HAP-1 (cell line): Measurements from ENCODE around the gene GRM7.

ENCODE experiments used
- DNase-seq, 2 experiments: peaks; one replicate each; pipeline ENCODE4 v3.0.0-alpha.2; 2016 to 2020; ENCODE audit warnings: low spot score in 2 of 2
- H3K27me3 ChIP-seq: fragments of 250-450 bp; sonication (Bioruptor Pico); 2 replicates; pipeline ENCODE4 v1.5.1; 2020; ENCODE audit warnings: low read depth, mild to moderate bottlenecking, moderate library complexity
- H3K36me3 ChIP-seq: fragments of 250-450 bp; sonication (Bioruptor Pico); replicated peaks from 2 replicates; pipeline ENCODE4 v1.5.1; 2020; ENCODE audit warnings: mild to moderate bottlenecking
- H3K4me1 ChIP-seq: fragments of 250-450 bp; sonication (Bioruptor Pico); 2 replicates; pipeline ENCODE4 v1.5.1; 2020; ENCODE audit warnings: mild to moderate bottlenecking
- H3K4me3 ChIP-seq: fragments of 250-450 bp; sonication (Bioruptor Pico); 2 replicates; pipeline ENCODE4 v1.5.1; 2020; ENCODE audit warnings: mild to moderate bottlenecking, moderate library complexity
- H3K9me3 ChIP-seq: fragments of 250-450 bp; sonication (Bioruptor Pico); 2 replicates; pipeline ENCODE4 v1.5.1; 2020; ENCODE audit warnings: mild to moderate bottlenecking, moderate library complexity
- in situ Hi-C: fragments of 300-500 bp; cut with MboI; formaldehyde crosslinking; loops from 3 replicates; pipeline ENCODE4 v1.14.3; 2020; ENCODE audit warnings: low sequenced_read_pairs, inconsistent platforms, mixed read lengths

Gene GRM7

DNA sequence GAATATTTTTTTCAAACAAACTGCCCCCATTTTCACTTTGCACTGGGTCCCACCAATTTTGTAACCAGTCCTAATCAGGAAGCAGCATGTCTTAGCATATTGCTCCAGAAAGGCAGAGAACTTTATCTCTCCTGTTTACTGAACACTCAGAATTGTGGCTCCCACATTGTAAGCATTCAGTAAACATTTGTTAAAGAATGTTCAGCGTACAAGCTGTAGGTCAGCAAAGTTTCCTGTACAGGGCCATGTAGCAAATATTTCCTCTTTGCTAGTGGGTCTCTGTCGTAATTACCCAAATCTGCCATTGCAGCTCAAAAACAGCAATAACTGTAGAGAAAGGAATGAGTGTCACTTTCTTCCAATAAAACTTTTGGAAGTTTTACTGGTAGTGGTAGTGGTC lies 393.3 kb downstream of the GRM7 start:
- DNase-seq: no peak
- H3K4me3 ChIP-seq: no peak overlapping the region
- no peaks in the 10 kb centered on the region for H3K4me1 ChIP-seq
- H3K36me3 ChIP-seq: no peaks in the 10 kb centered on the region
- no peaks in the 10 kb centered on the region for H3K9me3 ChIP-seq
- in situ Hi-C loops: no loop called here
- no peaks in the 10 kb centered on the region for H3K27me3 ChIP-seq

DNA sequence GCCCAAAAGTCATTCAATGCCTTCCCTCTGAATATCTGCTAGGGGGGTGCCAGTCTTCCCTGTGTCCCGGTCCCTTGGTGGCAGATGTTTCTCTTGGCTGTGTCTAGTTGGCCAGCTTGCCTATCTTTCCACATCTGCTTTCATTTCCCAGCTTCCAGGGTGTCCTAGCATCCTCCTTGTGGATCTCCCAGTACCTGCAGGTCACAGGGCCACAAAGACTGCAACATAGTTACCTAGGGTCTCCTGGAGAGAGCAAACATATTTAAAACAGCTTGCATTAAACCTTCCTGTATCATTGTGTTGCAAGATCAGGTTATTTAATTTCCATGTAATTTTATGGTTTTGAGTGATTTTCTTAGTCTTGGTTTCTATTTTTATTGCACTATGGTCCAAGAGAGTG lies 400.1 kb downstream of the GRM7 start:
- Histone ChIP-seq H3K9me3 (no peaks in the 10 kb centered on the region), H3K27me3 (no peaks in the 10 kb centered on the region), H3K4me3 (no peak overlapping the region), H3K36me3 (no peaks in the 10 kb centered on the region), H3K4me1 (no peaks in the 10 kb centered on the region)
- DNase-seq: no peak
- in situ Hi-C loops: no loop called here

DNA sequence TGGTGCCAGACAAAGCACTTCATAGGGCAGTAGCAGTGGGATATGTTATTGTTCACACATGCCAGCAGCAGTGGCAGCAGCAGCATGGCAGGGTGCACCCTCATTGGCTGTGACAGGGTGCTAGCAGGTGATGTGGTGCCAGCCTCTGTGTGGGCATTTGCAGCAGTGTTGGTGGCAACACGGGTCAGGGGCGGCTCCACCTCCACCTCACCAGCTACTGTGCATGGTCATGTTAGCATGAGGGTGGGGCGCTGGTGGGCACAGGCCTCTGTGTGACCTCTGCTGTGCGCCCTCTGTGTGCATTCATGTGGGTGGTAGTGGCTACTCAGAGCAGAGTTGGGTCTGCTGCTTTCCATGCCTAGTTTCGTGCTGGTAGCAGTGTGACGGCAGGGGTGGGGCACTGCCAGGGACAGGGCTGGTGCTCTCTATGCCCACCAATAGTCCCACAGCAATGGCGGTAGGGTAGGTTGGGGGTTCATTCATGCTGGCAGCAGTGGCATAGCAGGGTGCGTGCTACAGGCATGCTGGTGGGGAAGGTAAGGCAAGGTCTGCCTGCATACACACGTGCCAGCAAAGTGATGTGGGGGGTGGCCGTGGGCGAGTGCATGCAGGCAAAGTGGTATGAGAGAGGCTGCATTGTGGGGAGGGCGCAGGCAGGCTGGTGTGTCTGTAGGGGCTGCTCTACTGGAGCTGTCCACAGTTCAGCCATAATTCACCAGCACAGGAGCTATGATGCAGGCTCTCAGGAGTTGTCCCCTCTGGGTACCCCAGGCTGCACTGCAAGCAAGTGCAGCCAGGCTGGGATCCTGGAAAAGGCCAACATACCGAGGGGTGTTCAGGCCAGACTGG lies 402.7 kb downstream of the GRM7 start:
- in situ Hi-C loops: no loop called here

DNA sequence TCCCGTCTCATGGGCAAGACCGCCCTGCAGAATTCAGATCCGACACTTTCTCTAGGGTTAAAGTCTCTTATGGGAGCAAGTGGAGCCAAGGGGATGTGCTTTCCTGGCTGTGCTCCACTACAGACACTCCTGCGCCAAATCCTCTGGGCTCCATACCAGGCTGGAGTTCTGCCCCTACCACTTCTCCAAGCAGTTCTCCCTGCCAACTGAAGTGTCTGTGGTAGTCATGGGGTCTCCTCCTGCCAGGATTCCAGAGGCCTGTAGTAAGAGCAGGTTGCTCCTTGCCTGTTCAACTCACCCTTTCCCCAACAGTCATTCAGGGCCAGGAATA lies 403.2 kb downstream of the GRM7 start:
- no peaks in the 10 kb centered on the region for H3K9me3 ChIP-seq
- H3K4me1 ChIP-seq: no peaks in the 10 kb centered on the region
- H3K4me3 ChIP-seq: no peak overlapping the region
- H3K36me3 ChIP-seq: no peaks in the 10 kb centered on the region
- no peaks in the 10 kb centered on the region for H3K27me3 ChIP-seq
- in situ Hi-C loops: no loop called here
- DNase-seq: no peak

More for the DNA sequence above, 402.7 kb downstream of the GRM7 start:
- no peak overlapping the region for H3K4me3 ChIP-seq
- H3K27me3 ChIP-seq: no peaks in the 10 kb centered on the region
- no peak for DNase-seq
- H3K4me1 ChIP-seq: no peaks in the 10 kb centered on the region
- no peaks in the 10 kb centered on the region for H3K9me3 ChIP-seq
- H3K36me3 ChIP-seq: no peaks in the 10 kb centered on the region

DNA sequence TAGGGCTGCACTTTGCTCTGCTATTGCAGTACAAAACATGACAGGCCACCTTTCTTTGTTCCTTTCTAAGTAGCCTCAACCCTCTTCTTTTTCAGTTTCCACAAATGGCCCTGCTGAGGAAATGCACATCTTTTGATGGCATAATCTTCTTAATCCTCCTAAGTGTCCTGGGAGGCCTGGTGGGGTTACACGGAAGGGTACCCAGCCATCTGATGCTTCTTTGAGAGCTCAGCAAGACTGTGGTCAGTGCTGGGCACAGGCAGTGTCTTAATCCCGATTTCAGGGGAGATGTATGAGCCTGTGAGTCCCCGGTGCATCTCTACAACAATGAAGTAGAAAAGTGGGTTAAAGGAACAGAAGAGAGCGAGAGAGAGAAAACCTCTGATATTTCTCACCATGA lies 404.8 kb downstream of the GRM7 start:
- no peak for DNase-seq
- H3K9me3 ChIP-seq: no peaks in the 10 kb centered on the region

DNA sequence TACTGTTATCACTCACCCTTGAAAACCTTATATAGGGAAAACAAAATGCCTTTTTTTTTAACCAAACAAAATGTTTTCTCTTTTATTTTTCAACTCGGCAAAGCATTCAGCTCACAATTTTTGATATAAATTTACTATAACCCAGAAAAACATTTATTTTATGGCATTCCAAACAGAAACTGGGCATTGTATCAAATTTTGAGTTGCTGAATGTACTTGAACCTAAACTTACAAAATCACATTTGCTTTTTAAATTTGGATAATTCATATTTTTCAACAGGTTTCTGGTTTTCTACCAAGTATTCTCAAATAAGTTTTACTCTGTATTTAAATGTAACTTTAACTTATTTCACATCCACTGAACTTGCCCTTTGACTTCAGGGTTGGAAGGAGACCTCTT lies 405.6 kb downstream of the GRM7 start:
- no peak for DNase-seq
- H3K36me3 ChIP-seq: no peaks in the 10 kb centered on the region
- H3K9me3 ChIP-seq: no peaks in the 10 kb centered on the region
- no peak overlapping the region for H3K4me3 ChIP-seq
- H3K27me3 ChIP-seq: no peaks in the 10 kb centered on the region
- no peaks in the 10 kb centered on the region for H3K4me1 ChIP-seq
- in situ Hi-C loops: no loop called here

More for the DNA sequence above, 404.8 kb downstream of the GRM7 start:
- no peaks in the 10 kb centered on the region for H3K4me1 ChIP-seq
- no peak overlapping the region for H3K4me3 ChIP-seq
- in situ Hi-C loops: no loop called here
- H3K27me3 ChIP-seq: no peaks in the 10 kb centered on the region
- no peaks in the 10 kb centered on the region for H3K36me3 ChIP-seq

DNA sequence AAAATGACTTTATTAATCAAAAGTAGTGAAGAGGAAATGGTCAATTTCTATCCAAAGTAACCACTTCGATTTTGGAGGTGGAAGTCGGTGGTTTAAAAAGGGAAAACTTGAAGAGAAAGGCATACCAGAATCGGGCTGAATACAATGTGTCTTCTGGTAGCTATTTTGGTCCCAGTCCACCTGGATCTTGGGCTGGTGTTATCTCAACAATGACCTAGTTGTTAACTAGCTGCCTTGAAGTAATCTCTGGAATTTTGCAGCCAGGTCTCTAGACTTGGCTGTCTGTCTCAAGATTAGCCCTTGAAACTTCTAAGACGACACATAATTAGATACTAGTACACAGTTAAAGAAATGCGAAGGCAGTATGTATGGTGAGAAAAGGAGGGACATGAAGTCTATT lies 409.8 kb downstream of the GRM7 start:
- no peaks in the 10 kb centered on the region for H3K36me3 ChIP-seq
- in situ Hi-C loops: no loop called here
- H3K4me1 ChIP-seq: no peaks in the 10 kb centered on the region
- H3K9me3 ChIP-seq: no peaks in the 10 kb centered on the region
- no peaks in the 10 kb centered on the region for H3K27me3 ChIP-seq
- no peak overlapping the region for H3K4me3 ChIP-seq
- no peak for DNase-seq

DNA sequence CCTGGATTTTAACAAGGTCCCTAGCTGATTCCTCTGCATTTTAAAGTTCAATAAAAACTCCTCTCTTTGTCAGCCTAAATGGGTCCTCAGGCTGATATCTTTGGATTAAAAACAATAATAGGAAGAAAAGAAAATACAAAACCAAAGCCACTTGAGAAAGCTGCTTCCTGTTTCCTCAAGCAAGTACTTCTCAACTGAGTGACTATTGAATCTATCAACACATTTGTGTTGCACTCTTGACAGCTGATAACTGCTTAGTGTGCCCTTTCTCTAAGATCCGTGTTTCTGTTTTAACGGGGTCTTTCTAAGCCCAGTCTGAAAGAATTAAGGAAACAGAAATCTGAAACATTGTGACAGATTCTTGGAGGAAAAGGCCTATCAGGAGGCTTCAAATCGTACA lies 410.7 kb downstream of the GRM7 start:
- Histone ChIP-seq H3K36me3 (no peaks in the 10 kb centered on the region), H3K4me3 (no peak overlapping the region), H3K4me1 (no peaks in the 10 kb centered on the region), H3K27me3 (no peaks in the 10 kb centered on the region), H3K9me3 (no peaks in the 10 kb centered on the region)
- in situ Hi-C loops: no loop called here
- no peak for DNase-seq

DNA sequence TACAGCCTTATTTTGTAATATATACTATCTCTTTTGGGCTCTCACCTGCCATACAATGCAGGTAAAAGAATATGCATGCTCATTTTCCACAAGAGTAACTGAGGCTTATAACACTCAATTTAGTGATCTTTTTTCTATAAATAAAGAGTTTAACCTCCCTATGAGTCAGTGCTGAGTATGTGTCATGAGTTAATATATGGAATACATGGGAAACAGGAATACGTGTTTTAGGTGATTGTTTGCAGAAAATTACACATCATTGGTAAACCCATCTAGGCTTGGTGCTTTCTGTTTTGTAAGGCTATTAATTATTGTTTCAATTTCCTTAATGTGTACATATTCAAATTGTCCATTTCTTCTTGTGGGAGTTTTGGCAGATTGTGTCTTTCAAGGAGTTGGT lies 411.3 kb downstream of the GRM7 start:
- in situ Hi-C loops: no loop called here
- no peaks in the 10 kb centered on the region for H3K27me3 ChIP-seq
- no peak for DNase-seq
- H3K4me3 ChIP-seq: no peak overlapping the region
- no peaks in the 10 kb centered on the region for H3K36me3 ChIP-seq
- H3K9me3 ChIP-seq: no peaks in the 10 kb centered on the region
- H3K4me1 ChIP-seq: no peaks in the 10 kb centered on the region

DNA sequence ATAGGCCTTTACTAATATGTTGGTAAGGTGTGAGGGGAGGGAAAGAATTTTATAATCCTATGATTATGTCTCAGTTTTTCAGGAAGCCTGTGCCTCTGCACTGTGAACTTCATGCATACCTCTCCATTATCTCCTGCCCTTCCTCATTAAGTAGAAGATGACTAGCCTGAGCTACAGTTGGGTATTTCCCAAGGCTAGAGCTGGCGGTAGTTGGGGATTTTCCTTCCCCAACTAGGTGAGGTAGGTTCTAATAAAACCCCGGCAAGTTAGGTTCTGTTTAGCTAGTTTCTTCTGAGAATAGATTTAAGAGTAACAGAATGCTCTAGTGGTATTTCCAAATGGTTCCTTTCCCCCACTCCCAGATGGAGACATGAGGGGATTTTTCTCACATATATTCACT lies 414.5 kb downstream of the GRM7 start:
- in situ Hi-C loops: no loop called here

DNA sequence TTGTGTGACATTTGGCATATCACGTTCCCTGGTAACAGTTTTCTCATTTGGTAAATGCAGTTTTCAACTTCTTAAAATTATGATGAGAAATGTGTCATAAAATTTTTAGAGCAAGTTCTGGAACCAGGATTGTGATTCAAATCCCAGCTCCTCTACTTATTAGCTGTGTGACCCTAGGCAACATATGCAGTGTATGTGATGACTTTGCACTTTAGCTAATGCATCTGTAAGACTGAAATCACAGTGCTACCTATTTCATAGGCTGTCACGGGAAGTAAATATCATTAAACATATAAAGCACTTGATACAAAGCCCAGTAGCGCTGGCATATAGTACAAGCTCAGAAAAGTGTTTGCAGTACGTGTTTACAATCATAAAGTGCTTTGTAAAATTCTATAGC lies 419.4 kb downstream of the GRM7 start:
- H3K4me1 ChIP-seq: no peaks in the 10 kb centered on the region
- H3K27me3 ChIP-seq: no peaks in the 10 kb centered on the region
- H3K4me3 ChIP-seq: no peak overlapping the region
- in situ Hi-C loops: no loop called here
- no peaks in the 10 kb centered on the region for H3K9me3 ChIP-seq
- DNase-seq: no peak
- H3K36me3 ChIP-seq: no peaks in the 10 kb centered on the region

More for the DNA sequence above, 414.5 kb downstream of the GRM7 start:
- Histone ChIP-seq H3K36me3 (no peaks in the 10 kb centered on the region), H3K4me3 (no peak overlapping the region), H3K27me3 (no peaks in the 10 kb centered on the region), H3K9me3 (no peaks in the 10 kb centered on the region), H3K4me1 (no peaks in the 10 kb centered on the region)
- no peak for DNase-seq

- Histone ChIP-seq H3K9me3 (no peaks in the 10 kb centered on the region), H3K27me3 (no peaks in the 10 kb centered on the region), H3K4me3 (no peak overlapping the region), H3K36me3 (no peaks in the 10 kb centered on the region), H3K4me1 (no peaks in the 10 kb centered on the region)
- no peak for DNase-seq
- in situ Hi-C loops: no loop called here
Observed at GRCh38 chr3:7282988-7283387, 422.1 kb downstream of the GRM7 start.

DNA sequence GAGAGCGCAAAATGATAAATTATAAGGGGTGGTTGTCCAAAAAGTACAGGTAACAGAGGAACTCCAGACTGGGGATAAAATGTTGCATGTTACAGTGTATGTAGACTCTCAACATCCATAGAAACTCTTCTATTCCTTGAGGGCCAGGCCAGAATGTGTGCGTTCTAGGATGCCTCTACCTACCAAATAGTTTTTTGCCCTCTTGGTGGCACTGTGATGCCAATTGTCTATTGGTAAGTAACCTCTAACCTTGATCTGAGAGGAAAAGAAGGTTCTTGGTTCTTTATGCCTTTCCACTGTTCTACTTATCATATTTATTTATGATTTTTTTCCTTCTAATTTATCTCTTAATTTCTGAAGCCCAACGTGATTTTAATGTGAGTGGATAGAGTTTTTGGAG lies 424.6 kb downstream of the GRM7 start:
- H3K4me1 ChIP-seq: no peaks in the 10 kb centered on the region
- no peaks in the 10 kb centered on the region for H3K9me3 ChIP-seq
- no peak overlapping the region for H3K4me3 ChIP-seq
- no peaks in the 10 kb centered on the region for H3K27me3 ChIP-seq
- no peak for DNase-seq
- in situ Hi-C loops: no loop called here
- H3K36me3 ChIP-seq: no peaks in the 10 kb centered on the region

DNA sequence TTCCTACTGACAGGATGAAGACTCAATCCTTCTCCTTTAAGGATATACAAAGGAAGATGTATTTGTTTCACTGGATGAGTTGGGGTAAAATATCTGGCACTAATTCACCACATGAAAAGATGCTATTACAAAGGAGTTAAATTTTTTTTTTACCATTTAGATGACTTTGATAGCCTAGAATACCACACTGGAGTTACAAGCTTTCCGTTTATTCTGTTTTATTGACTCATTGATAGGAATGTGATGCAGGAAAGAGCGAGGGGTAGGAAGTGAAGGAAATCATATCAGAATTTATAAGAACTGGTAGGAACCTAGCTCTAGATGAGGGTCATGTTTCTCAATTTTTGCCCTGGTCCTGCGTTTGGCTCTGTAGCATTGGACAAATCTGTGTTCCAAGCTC lies 427.2 kb downstream of the GRM7 start:
- Histone ChIP-seq H3K27me3 (no peaks in the 10 kb centered on the region), H3K36me3 (no peaks in the 10 kb centered on the region), H3K4me3 (no peak overlapping the region), H3K4me1 (no peaks in the 10 kb centered on the region), H3K9me3 (no peaks in the 10 kb centered on the region)
- in situ Hi-C loops: no loop called here
- no peak for DNase-seq

GRCh38 chr3:7289121-7289520 lies 428.2 kb downstream of the GRM7 start:
- Histone ChIP-seq H3K27me3 (no peaks in the 10 kb centered on the region), H3K9me3 (no peaks in the 10 kb centered on the region), H3K4me1 (no peaks in the 10 kb centered on the region), H3K36me3 (no peaks in the 10 kb centered on the region), H3K4me3 (no peak overlapping the region)
- no peak for DNase-seq
- in situ Hi-C loops: no loop called here
